Endothelial cell of coronary artery (primary cell): ENCODE data around the gene PRSS22. TPM values are rescaled to one million over a fixed set of nuclear protein-coding genes. Genes with fewer than 3 reads are reported as not detected.

ENCODE experiments used
- total RNA-seq: library from RNA; depleted of rRNA; stranded (reverse); fragments of >200 nt; gene quantifications from 2 replicates; pipeline ENCODE4 v1.2.3, GENCODE V29; 2014

PRSS22 gene, protein sequence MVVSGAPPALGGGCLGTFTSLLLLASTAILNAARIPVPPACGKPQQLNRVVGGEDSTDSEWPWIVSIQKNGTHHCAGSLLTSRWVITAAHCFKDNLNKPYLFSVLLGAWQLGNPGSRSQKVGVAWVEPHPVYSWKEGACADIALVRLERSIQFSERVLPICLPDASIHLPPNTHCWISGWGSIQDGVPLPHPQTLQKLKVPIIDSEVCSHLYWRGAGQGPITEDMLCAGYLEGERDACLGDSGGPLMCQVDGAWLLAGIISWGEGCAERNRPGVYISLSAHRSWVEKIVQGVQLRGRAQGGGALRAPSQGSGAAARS
- not detected in 2 replicates for total RNA-seq

GRCh38 chr16:2857451-2858244, at the start of gene PRSS22:
PRSS22 (minus strand) TSS chr16:2858170; CDS start chr16:2858104, 66 bp downstream.

DNA sequence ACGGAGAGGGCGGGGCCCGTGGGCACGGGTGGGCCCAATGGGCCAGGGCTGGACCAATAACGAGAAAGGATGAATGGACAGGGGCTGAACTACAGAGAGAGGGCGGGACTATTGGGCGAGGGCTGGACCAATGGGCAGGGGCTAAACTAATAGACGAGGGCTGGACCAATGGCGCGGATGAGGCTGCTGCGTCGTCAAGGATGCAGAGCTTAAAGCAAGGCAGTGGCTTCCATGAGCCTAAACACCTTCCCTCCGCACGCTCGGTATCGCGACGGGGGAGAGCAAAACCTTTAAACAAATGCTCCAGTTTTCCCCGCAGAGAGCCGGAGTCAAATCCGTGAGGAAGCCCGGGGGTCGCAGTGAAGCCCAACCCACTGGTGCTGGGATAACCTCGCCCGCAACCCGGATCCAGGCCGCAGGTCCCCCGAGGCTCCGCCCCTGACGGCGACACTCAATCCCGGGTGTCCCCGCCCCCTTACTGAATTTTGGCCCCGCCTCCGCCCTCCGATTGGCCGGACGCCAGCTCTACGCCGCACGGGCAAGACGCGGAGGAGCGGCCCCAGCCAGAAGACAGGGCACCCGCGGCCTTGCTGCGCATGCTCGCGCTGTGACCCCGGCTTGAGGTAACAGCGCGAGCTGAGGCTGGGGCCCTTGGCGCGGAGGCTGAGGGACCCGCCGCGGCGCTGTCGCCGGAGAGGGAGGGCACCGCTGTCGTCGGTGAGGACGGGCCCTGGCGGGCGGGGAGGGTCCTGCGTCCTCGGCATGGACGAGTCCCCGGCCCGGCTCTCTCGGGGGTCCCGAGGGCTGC, 24.9 kb upstream of the PRSS22 start, which contains the start of gene FLYWCH2:
TSS of gene FLYWCH2 (plus strand) at position 566 of the 808 bp plus-strand sequence. CDS start 13,235 bp downstream, outside the sequence.

GRCh38 chr16:2829501-2830354, 28.2 kb downstream of the PRSS22 start, which contains the start of gene ZG16B:
ZG16B (plus strand) TSS chr16:2830303; CDS start chr16:2830442, 139 bp downstream.

GRCh38 chr16:2816751-2817339, 41.1 kb downstream of the PRSS22 start, which contains the start of gene PRSS21:
PRSS21 (plus strand) TSS chr16:2817237; CDS start chr16:2817269, 32 bp downstream.

Other genes starting within 250 kb of the PRSS22 start
- 19.9 and 21.6 TPM in 2 replicates for gene KCTD5, start 175.6 kb downstream of the PRSS22 start, total RNA-seq
- 0.09 and 0.28 TPM in 2 replicates for gene PRSS27, start 137.9 kb downstream of the PRSS22 start, total RNA-seq
- 36.8 and 59.9 TPM in 2 replicates for gene SRRM2, start 105.5 kb downstream of the PRSS22 start, total RNA-seq
- gene ELOB, start 80.9 kb downstream of the PRSS22 start, total RNA-seq: 386 and 446 TPM in 2 replicates
- not detected in 2 replicates for gene PRSS33, start 70.6 kb downstream of the PRSS22 start, total RNA-seq
- not detected in 2 replicates for gene PRSS41, start 59.7 kb downstream of the PRSS22 start, total RNA-seq
- gene PRSS21, start 40.9 kb downstream of the PRSS22 start, total RNA-seq: not detected in 2 replicates
- 0.09 and 1.9 TPM in 2 replicates for gene ZG16B, start 27.9 kb downstream of the PRSS22 start, total RNA-seq
- gene FLYWCH2, start 25.0 kb upstream of the PRSS22 start, total RNA-seq: 36.6 and 50.6 TPM in 2 replicates
- 26.1 and 35.3 TPM in 2 replicates for gene FLYWCH1, start 53.8 kb upstream of the PRSS22 start, total RNA-seq
- not detected in 2 replicates for gene KREMEN2, start 106.1 kb upstream of the PRSS22 start, total RNA-seq
- gene PAQR4, start 111.2 kb upstream of the PRSS22 start, total RNA-seq: 7.1 and 12.1 TPM in 2 replicates
- gene PKMYT1, start 122.3 kb upstream of the PRSS22 start, total RNA-seq: 3.0 and 4.2 TPM in 2 replicates
- gene CLDN9, start 154.8 kb upstream of the PRSS22 start, total RNA-seq: not detected in 2 replicates
- gene CLDN6, start 160.0 kb upstream of the PRSS22 start, total RNA-seq: not detected in 2 replicates
- 136 and 230 TPM in 2 replicates for gene TNFRSF12A, start 162.2 kb upstream of the PRSS22 start, total RNA-seq
- 6.1 and 10.1 TPM in 2 replicates for gene HCFC1R1, start 165.8 kb upstream of the PRSS22 start, total RNA-seq
- 23.6 and 23.8 TPM in 2 replicates for gene THOC6, start 165.9 kb upstream of the PRSS22 start, total RNA-seq
- not detected in 2 replicates for gene BICDL2, start 178.8 kb upstream of the PRSS22 start, total RNA-seq
- gene MMP25, start 188.4 kb upstream of the PRSS22 start, total RNA-seq: under 0.01 TPM in 2 replicates
- 55.7 and 123 TPM in 2 replicates for gene IL32, start 207.5 kb upstream of the PRSS22 start, total RNA-seq
- 0.19 TPM in 1 of 2 replicates, not detected in the other for gene ZSCAN10, start 241.1 kb upstream of the PRSS22 start, total RNA-seq